Thoracic aorta (tissue), 2 donors: Measurements from ENCODE around the gene TAC4. TPM values are rescaled to one million over a fixed set of nuclear protein-coding genes. Genes with fewer than 3 reads are reported as not detected.
A peak's percentile ranks its signal among the peaks of the same experiment; 100 is the strongest.

Experiments used
- ATAC-seq: fragments of 150-250 bp; one replicate; pipeline ENCODE4 v1.8.0; 2017; ENCODE audit warnings: low read depth; ENCODE audit not compliant: insufficient number of reproducible peaks, low FRiP score
- DNase-seq: peaks from one replicate; pipeline ENCODE4 v3.0.0-alpha.2; 2020; ENCODE audit warnings: low spot score
- H3K27ac ChIP-seq, 2 donors: fragments of 200-600 bp; sonication (generic); 1 replicate in 1 of 2; 2 replicates in 1 of 2; pipeline ENCODE4 v1.5.1; 2016; ENCODE audit warnings: mild to moderate bottlenecking in 2 of 2, moderate library complexity in 2 of 2
- H3K27me3 ChIP-seq: fragments of 200-600 bp; sonication (generic); replicated peaks from 2 replicates; pipeline ENCODE4 v1.6.0; 2016; ENCODE audit warnings: mild to moderate bottlenecking; ENCODE audit not compliant: insufficient read depth
- H3K36me3 ChIP-seq: fragments of 200-600 bp; sonication (generic); one replicate; pipeline ENCODE4 v1.5.1; 2016
- H3K4me1 ChIP-seq, 2 donors: fragments of 200-600 bp; sonication (generic); 1 replicate in 1 of 2; 2 replicates in 1 of 2; pipeline versions ENCODE4 v1.5.1 to v1.6.0; 2016; ENCODE audit warnings: low read depth in 2 of 2, mild to moderate bottlenecking in 1 of 2; ENCODE audit not compliant: control insufficient read depth in 1 of 2
- H3K4me3 ChIP-seq: fragments of 200-600 bp; sonication (generic); 2 replicates; pipeline ENCODE4 v1.5.1; 2016; ENCODE audit warnings: mild to moderate bottlenecking
- H3K9me3 ChIP-seq: fragments of 200-600 bp; sonication (generic); 2 replicates; pipeline ENCODE4 v1.5.1; 2016
- CTCF ChIP-seq: fragments of 200-600 bp; sonication (generic); IDR thresholded peaks from one replicate; pipeline ENCODE4 v1.5.1; 2019; ENCODE audit warnings: antibody characterized with exemption
- total RNA-seq, 2 donors: library from RNA; depleted of rRNA; stranded (reverse); fragments of >200 nt; gene quantifications; one replicate each; pipeline versions ENCODE4 v1.1.0 to v1.2.3, GENCODE V29; 2016

The TAC4 gene
- total RNA-seq, 2 donors from 2014 or later: not detected

GRCh38 chr17:49843774-49844350, 4.0 kb downstream of the TAC4 start:
- no peak overlapping the region for H3K27ac ChIP-seq
- H3K9me3 ChIP-seq: no peaks in the 10 kb centered on the region
- H3K4me3 ChIP-seq: no peak overlapping the region
- ATAC-seq (no peak), DNase-seq (no peak)
- no peak for TF ChIP-seq CTCF
- H3K4me1 ChIP-seq: peaks cover 11 to 45% of the 10 kb centered on the region in 2 donors
- H3K36me3 ChIP-seq: no peaks in the 10 kb centered on the region
- no peaks in the 10 kb centered on the region for H3K27me3 ChIP-seq

- no peak for TF ChIP-seq CTCF
- Histone ChIP-seq H3K36me3 (no peaks in the 10 kb centered on the region), H3K27me3 (no peaks in the 10 kb centered on the region), H3K4me3 (no peak overlapping the region), H3K9me3 (no peaks in the 10 kb centered on the region), H3K27ac (peak overlapping the region in 1 of 2 donors; percentile 29), H3K4me1 (peaks cover 11 to 45% of the 10 kb centered on the region in 2 donors)
- ATAC-seq: no peak
- DNase-seq: no peak
These were observed 5.0 kb downstream of the TAC4 start for GRCh38 chr17:49842846-49843245.

DNA sequence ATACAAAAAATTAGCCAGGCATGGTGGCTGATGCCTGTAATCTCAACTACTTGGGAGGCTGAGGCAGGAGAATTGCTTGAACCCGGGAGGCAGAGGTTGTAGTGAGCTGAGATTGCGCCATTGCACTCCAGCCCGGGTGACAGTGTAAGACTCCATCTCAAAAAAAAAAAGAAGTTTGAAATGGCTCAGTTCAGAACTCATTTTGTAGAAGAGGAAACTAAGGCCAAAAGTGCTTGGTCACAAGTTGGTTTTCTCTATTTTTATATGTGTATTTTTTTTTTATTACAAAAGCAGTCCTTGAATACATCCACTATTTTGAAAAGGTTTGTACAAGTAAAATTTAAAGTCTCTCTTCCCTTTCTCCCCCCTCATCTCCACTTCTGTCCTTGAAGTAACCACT, 5.5 kb downstream of the TAC4 start:
- H3K4me3 ChIP-seq: no peak overlapping the region
- DNase-seq (no peak), ATAC-seq (no peak)
- H3K27me3 ChIP-seq: no peaks in the 10 kb centered on the region
- peak overlapping the region in 1 of 2 donors; percentile 29 for H3K27ac ChIP-seq
- peaks cover 11 to 49% of the 10 kb centered on the region in 2 donors for H3K4me1 ChIP-seq
- H3K9me3 ChIP-seq: no peaks in the 10 kb centered on the region
- H3K36me3 ChIP-seq: no peaks in the 10 kb centered on the region
- no peak for TF ChIP-seq CTCF

DNA sequence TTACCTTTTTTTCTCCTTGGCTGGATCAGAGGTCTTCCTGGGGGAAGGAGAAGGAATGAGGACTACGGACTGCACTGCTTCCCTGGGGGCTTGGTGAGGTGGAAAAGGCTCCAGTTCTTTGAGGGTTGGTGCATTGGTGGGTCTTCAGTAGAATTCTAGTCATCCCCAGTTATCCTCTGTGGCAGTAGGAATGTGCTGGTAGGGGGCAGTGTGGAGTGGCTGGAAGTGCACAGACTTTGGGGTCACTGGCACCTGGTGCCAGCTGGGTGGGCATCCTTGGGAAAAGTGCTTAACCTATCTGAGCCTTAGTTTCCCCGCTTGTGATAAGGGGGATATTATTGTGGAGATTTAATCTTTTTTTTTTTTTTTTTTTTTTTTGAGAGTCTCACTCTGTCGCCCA, 6.3 kb downstream of the TAC4 start:
- no peak for TF ChIP-seq CTCF
- no peak for DNase-seq

DNA sequence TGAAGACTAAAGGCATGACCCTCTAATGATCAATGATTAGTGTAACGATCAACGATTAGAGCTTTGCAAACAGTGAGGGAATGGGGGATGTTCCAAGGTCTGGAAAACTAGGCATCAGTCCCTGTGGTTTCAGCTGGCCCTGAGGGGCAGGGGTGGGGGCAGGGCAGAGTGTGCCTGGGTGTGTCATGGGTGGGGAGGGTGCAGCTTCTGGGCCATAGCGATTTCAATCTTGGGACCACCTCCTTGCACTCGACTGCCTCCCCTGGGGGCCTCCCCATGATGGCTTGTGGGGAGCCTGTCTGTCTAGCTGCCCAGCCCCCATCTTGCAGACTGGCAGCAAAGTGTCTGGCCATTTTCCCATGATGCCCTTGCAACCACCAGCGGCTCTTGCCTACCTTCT, 8.4 kb downstream of the TAC4 start:
- Histone ChIP-seq H3K4me1 (peaks cover 20 to 51% of the 10 kb centered on the region in 2 donors), H3K36me3 (peaks cover 3% of the 10 kb centered on the region), H3K27me3 (no peaks in the 10 kb centered on the region), H3K4me3 (no peak overlapping the region), H3K27ac (no peak overlapping the region), H3K9me3 (no peaks in the 10 kb centered on the region)
- ATAC-seq (no peak), DNase-seq (no peak)
- TF ChIP-seq CTCF: no peak

More for the DNA sequence above, 6.3 kb downstream of the TAC4 start:
- peaks cover 18 to 51% of the 10 kb centered on the region in 2 donors for H3K4me1 ChIP-seq
- no peaks in the 10 kb centered on the region for H3K27me3 ChIP-seq
- no peak for ATAC-seq
- no peaks in the 10 kb centered on the region for H3K9me3 ChIP-seq
- no peak overlapping the region for H3K4me3 ChIP-seq
- no peak overlapping the region for H3K27ac ChIP-seq
- H3K36me3 ChIP-seq: no peaks in the 10 kb centered on the region
